ENCODE data around the gene HNF4A. TPM values are rescaled to one million over a fixed set of nuclear protein-coding genes. Genes with fewer than 3 reads are reported as not detected.

HNF4A gene
- total and polyA plus RNA-seq, 2 of the 13 experiments (the other 11 are each of a cell fraction or from before 2014, with no cell fraction given), result 80.9 to 169 TPM

GRCh38 chr20:44384423-44385027, 29.0 kb downstream of the HNF4A start (continued):
- TF ChIP-seq PPARG (CRISPR knock-in tag; conservative IDR thresholded peaks at IDR 0.05), result peak; percentile 63; the same call in 1 of the 2 replicates
- peak; percentile 44; the same call in 1 of the 2 replicates for TF ChIP-seq ZNF205 (CRISPR knock-in tag; IDR thresholded peaks at IDR 0.05)
- peak; percentile 12; the same call in 1 of the 2 replicates for TF ChIP-seq HOXA3 (CRISPR knock-in tag; IDR thresholded peaks at IDR 0.05)
- no peak for TF ChIP-seq FOXA3 (CRISPR knock-in tag; IDR thresholded peaks at IDR 0.05)
- TF ChIP-seq FOSL2 (CRISPR knock-in tag; IDR thresholded peaks at IDR 0.05), result peak; percentile 54; the same call in 1 of the 2 replicates
- no peak for TF ChIP-seq GPN1 (CRISPR knock-in tag; IDR thresholded peaks at IDR 0.05; ENCODE audit: borderline replicate concordance)
- TF ChIP-seq SALL1 (CRISPR knock-in tag; IDR thresholded peaks at IDR 0.05), result peak; percentile 59
- TF ChIP-seq ZFP37 (CRISPR knock-in tag; IDR thresholded peaks at IDR 0.05; ENCODE audit: borderline replicate concordance), result no peak
- TF ChIP-seq, protein P1, sequence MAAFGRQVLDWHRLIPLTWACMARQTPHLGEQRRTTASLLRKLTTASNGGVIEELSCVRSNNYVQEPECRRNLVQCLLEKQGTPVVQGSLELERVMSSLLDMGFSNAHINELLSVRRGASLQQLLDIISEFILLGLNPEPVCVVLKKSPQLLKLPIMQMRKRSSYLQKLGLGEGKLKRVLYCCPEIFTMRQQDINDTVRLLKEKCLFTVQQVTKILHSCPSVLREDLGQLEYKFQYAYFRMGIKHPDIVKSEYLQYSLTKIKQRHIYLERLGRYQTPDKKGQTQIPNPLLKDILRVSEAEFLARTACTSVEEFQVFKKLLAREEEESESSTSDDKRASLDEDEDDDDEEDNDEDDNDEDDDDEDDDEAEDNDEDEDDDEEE (CRISPR knock-in tag; IDR thresholded peaks at IDR 0.05), result no peak
- TF ChIP-seq, protein P2, sequence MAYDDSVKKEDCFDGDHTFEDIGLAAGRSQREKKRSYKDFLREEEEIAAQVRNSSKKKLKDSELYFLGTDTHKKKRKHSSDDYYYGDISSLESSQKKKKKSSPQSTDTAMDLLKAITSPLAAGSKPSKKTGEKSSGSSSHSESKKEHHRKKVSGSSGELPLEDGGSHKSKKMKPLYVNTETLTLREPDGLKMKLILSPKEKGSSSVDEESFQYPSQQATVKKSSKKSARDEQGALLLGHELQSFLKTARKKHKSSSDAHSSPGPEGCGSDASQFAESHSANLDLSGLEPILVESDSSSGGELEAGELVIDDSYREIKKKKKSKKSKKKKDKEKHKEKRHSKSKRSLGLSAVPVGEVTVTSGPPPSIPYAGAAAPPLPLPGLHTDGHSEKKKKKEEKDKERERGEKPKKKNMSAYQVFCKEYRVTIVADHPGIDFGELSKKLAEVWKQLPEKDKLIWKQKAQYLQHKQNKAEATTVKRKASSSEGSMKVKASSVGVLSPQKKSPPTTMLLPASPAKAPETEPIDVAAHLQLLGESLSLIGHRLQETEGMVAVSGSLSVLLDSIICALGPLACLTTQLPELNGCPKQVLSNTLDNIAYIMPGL (CRISPR knock-in tag; IDR thresholded peaks at IDR 0.05; ENCODE audit: borderline replicate concordance in 1 of 2, low read depth in 1 of 2), result peak; percentile 35 to 75; a peak in 2 of 4 replicates
- peak; percentile 41; the same call in 1 of the 2 replicates for TF ChIP-seq ZSCAN25 (CRISPR knock-in tag; IDR thresholded peaks at IDR 0.05)
- TF ChIP-seq SOX6 (IDR thresholded peaks at IDR 0.05), result no peak
- 0 out of 2 replicates have a peak, but pooled peaks have one; percentile 8 for TF ChIP-seq SOX6 (CRISPR knock-in tag; IDR thresholded peaks at IDR 0.05)
- peak; percentile 17; the same call in 1 of the 2 replicates for TF ChIP-seq ZNF501 (CRISPR knock-in tag; IDR thresholded peaks at IDR 0.05)
- TF ChIP-seq, protein P3, sequence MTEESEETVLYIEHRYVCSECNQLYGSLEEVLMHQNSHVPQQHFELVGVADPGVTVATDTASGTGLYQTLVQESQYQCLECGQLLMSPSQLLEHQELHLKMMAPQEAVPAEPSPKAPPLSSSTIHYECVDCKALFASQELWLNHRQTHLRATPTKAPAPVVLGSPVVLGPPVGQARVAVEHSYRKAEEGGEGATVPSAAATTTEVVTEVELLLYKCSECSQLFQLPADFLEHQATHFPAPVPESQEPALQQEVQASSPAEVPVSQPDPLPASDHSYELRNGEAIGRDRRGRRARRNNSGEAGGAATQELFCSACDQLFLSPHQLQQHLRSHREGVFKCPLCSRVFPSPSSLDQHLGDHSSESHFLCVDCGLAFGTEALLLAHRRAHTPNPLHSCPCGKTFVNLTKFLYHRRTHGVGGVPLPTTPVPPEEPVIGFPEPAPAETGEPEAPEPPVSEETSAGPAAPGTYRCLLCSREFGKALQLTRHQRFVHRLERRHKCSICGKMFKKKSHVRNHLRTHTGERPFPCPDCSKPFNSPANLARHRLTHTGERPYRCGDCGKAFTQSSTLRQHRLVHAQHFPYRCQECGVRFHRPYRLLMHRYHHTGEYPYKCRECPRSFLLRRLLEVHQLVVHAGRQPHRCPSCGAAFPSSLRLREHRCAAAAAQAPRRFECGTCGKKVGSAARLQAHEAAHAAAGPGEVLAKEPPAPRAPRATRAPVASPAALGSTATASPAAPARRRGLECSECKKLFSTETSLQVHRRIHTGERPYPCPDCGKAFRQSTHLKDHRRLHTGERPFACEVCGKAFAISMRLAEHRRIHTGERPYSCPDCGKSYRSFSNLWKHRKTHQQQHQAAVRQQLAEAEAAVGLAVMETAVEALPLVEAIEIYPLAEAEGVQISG (CRISPR knock-in tag; IDR thresholded peaks at IDR 0.05), result peak; percentile 49; the same call in 1 of the 2 replicates
- TF ChIP-seq ZNF724P (CRISPR knock-in tag; IDR thresholded peaks at IDR 0.05; ENCODE audit: borderline replicate concordance), result 0 out of 2 replicates have a peak, but pooled peaks have one; percentile 52
- TF ChIP-seq ZNF331 (CRISPR knock-in tag; IDR thresholded peaks at IDR 0.05), result peak; percentile 69; the same call in 1 of the 2 replicates
- TF ChIP-seq KDM2A (CRISPR knock-in tag; IDR thresholded peaks at IDR 0.05; ENCODE audit: borderline replicate concordance, low read depth), result peak; percentile 51; the same call in 1 of the 2 replicates
- TF ChIP-seq ELF3 (CRISPR knock-in tag; IDR thresholded peaks at IDR 0.05), result peak; percentile 73
- no peak for TF ChIP-seq SNRNP70 (IDR thresholded peaks at IDR 0.05; ENCODE audit: low read depth, low read length)
- peak; percentile 19; the same call in 1 of the 2 replicates for TF ChIP-seq TBX2 (CRISPR knock-in tag; IDR thresholded peaks at IDR 0.05; ENCODE audit: borderline replicate concordance)
- 0 out of 2 replicates have a peak, but pooled peaks have one; percentile 49 for TF ChIP-seq ARNTL (CRISPR knock-in tag; IDR thresholded peaks at IDR 0.05)
- TF ChIP-seq JUN (CRISPR knock-in tag; IDR thresholded peaks at IDR 0.05), result peak; percentile 60; the same call in 1 of the 2 replicates
- peak; percentile 56; the same call in 1 of the 2 replicates for TF ChIP-seq ZNF691 (CRISPR knock-in tag; IDR thresholded peaks at IDR 0.05; ENCODE audit: borderline replicate concordance, low read depth)
